GM12878 (cell line): Measurements from ENCODE around the gene MEIKIN. TPM values are rescaled to one million over a fixed set of nuclear protein-coding genes. Genes with fewer than 3 reads are reported as not detected.
"Not testable (repeated sequence)": the region's sequence is repeated elsewhere in the genome, so short reads cannot be mapped to it uniquely, and the experiment has no call there.

Source experiments
- ATAC-seq: fragments of 200-7000 bp; cut with Tn5 transposase; 3 replicates; pipeline ENCODE4 v1.9.1; 2020; ENCODE audit warnings: mild to moderate bottlenecking, moderate library complexity
- BruUV-seq: library from RNA; stranded (reverse); fragments of 400-500 nt; replicated peaks from 2 replicates; lab custom pipeline; 2021; lab: Mats Ljungman, UMichigan
- CTCF ChIA-PET: fragments of 300-600 bp; sonication (Branson Sonifier 250); formaldehyde crosslinking; extraction: SDS; loops from one replicate; lab custom pipeline; 2021; ENCODE audit warnings: inconsistent platforms; lab: Yijun Ruan, JAX
- POLR2A ChIA-PET: fragments of 350-600 bp; formaldehyde crosslinking; extraction: SDS; loops from one replicate; lab custom pipeline; 2021; ENCODE audit warnings: inconsistent platforms; lab: Charles Lee
- RAD21 ChIA-PET: fragments of 300-600 bp; sonication (Branson Sonifier 250); formaldehyde crosslinking; loops from one replicate; lab custom pipeline; 2023; ENCODE audit warnings: antibody characterized with exemption; ENCODE audit not compliant: unreplicated experiment; lab: Charles Lee
- SMC1A ChIA-PET: fragments of 300-600 bp; sonication (Branson Sonifier 250); formaldehyde crosslinking; loops from one replicate; lab custom pipeline; 2023; ENCODE audit not compliant: unreplicated experiment, uncharacterized antibody; lab: Charles Lee
- DNase-seq: peaks from one replicate; pipeline ENCODE4 v3.0.0-alpha.2; 2011; ENCODE audit warnings: low read depth, low spot score
- FAIRE-seq: peaks from 3 replicates; lab custom pipeline; 2011; peaks lifted over from hg19 to GRCh38; lab: Jason Lieb, UNC
- H2AFZ ChIP-seq: 2 replicates; pipeline ENCODE4 v1.6.0; 2011; ENCODE audit warnings: low read depth, low read length, control low read depth; ENCODE audit not compliant: control insufficient read depth
- H3K27ac ChIP-seq: 2 replicates; pipeline ENCODE4 v1.5.1; 2011; ENCODE audit warnings: control low read depth; ENCODE audit not compliant: control insufficient read depth, insufficient read depth
- H3K27me3 ChIP-seq, 2 experiments: replicated peaks in 1 of 2; 2 replicates each; pipeline versions ENCODE4 v1.6.0 to v1.6.1; 2011; ENCODE audit warnings: low read length in 1 of 2; ENCODE audit not compliant: control insufficient read depth in 2 of 2, insufficient read depth in 2 of 2
- H3K36me3 ChIP-seq, 2 experiments: 2 replicates each; pipeline ENCODE4 v1.5.1; 2011; ENCODE audit warnings: low read length in 1 of 2; ENCODE audit not compliant: control insufficient read depth in 2 of 2, insufficient read depth in 2 of 2
- H3K4me1 ChIP-seq: 2 replicates; pipeline ENCODE4 v1.6.1; 2011; ENCODE audit warnings: mild to moderate bottlenecking, low read length, moderate library complexity, mixed read lengths; ENCODE audit not compliant: control insufficient read depth, insufficient read depth
- H3K4me2 ChIP-seq: 2 replicates; pipeline ENCODE4 v1.6.0; 2011; ENCODE audit warnings: control low read depth; ENCODE audit not compliant: control insufficient read depth, insufficient read depth
- H3K4me3 ChIP-seq: fragments of 200-600 bp; sonication (generic); 2 replicates; pipeline ENCODE4 v1.5.1; 2016
- H3K79me2 ChIP-seq: 2 replicates; pipeline ENCODE4 v1.6.0; 2011; ENCODE audit warnings: low read length; ENCODE audit not compliant: control insufficient read depth, insufficient read depth
- H3K9ac ChIP-seq: 2 replicates; pipeline ENCODE4 v1.8.0; 2011; ENCODE audit warnings: low read length, control low read depth, mixed read lengths; ENCODE audit not compliant: control insufficient read depth, insufficient read depth
- H3K9me3 ChIP-seq: replicated peaks from 3 replicates; pipeline ENCODE4 v1.5.1; 2011; ENCODE audit warnings: mild to moderate bottlenecking, low read length; ENCODE audit not compliant: control insufficient read depth, insufficient read depth
- H4K20me1 ChIP-seq: 2 replicates; pipeline ENCODE4 v1.6.0; 2011; ENCODE audit not compliant: control insufficient read depth, insufficient read depth
- ASH2L ChIP-seq: fragments of 300-600, 200-600 bp; sonication (generic); IDR thresholded peaks from 2 replicates; pipeline ENCODE4 v1.6.1; 2017; ENCODE audit warnings: low read depth, mild to moderate bottlenecking, borderline replicate concordance
- GATAD2B ChIP-seq: fragments of 450-650 bp; conservative IDR thresholded peaks from 2 replicates; pipeline ENCODE4 v1.6.1; 2017; ENCODE audit warnings: low read depth, mild to moderate bottlenecking, moderate library complexity
- MYC ChIP-seq: IDR thresholded peaks from 2 replicates; pipeline ENCODE4 v1.6.1; 2011; ENCODE audit warnings: mild to moderate bottlenecking, low read length, moderate library complexity, inconsistent platforms; ENCODE audit not compliant: insufficient read depth, insufficient replicate concordance, insufficient read length, severe bottlenecking
- NKRF ChIP-seq: fragments of 450-650 bp; conservative IDR thresholded peaks from 2 replicates; pipeline ENCODE4 v1.6.1; 2017; ENCODE audit warnings: mild to moderate bottlenecking, moderate library complexity
- PAX8 ChIP-seq: fragments of 450-650 bp; IDR thresholded peaks from 2 replicates; pipeline ENCODE4 v1.6.1; 2017; ENCODE audit warnings: mild to moderate bottlenecking, moderate library complexity
- RB1 ChIP-seq: fragments of 450-650 bp; formaldehyde crosslinking; IDR thresholded peaks from 2 replicates; pipeline ENCODE4 v1.6.1; 2017; ENCODE audit warnings: mild to moderate bottlenecking, borderline replicate concordance
- SUZ12 ChIP-seq: fragments of 200-600 bp; sonication (generic); IDR thresholded peaks from one replicate; pipeline ENCODE4 v1.6.1; 2018; ENCODE audit warnings: antibody characterized with exemption, mild to moderate bottlenecking; ENCODE audit not compliant: unreplicated experiment
- ZNF24 ChIP-seq: fragments of 450-650 bp; IDR thresholded peaks from 2 replicates; pipeline ENCODE4 v1.6.1; 2017; ENCODE audit warnings: antibody characterized with exemption, mild to moderate bottlenecking
- WGBS: methylation state at CpG from one replicate; pipeline ENCODE4 v1.1.6; 2016; ENCODE audit warnings: low lambda C conversion rate; ENCODE audit not compliant: insufficient replicate concordance, insufficient coverage; ENCODE audit errors: missing lambda C conversion rate; 5-methylcytosine and 5-hydroxymethylcytosine counted together
- in situ Hi-C: fragments of 300-500 bp; cut with MboI; formaldehyde crosslinking; loops from 9 replicates; pipeline ENCODE4 v1.14.3; 2018; ENCODE audit warnings: mixed read lengths
- intact Hi-C: fragments of 100-400 bp; cut with micrococcal nuclease; formaldehyde crosslinking; loops from one replicate; pipeline ENCODE4 v1.14.2; 2022; ENCODE audit not compliant: unreplicated experiment
- polyA plus RNA-seq, 11 experiments: library from polyadenylated mRNA; depleted of rRNA in 4 of 11; unstranded in 6 of 11; stranded (reverse) in 5 of 11; fragments of >200 nt; fragmentation: Nextera tagmentation in 4 of 11; fragmentation: Illumina TruSeq in 1 of 11; extraction: Ambion mirVana in 4 of 11; extraction: Trizol in 1 of 11; gene quantifications; 1 replicate in 1 of 11; 2 replicates in 10 of 11; pipeline versions ENCODE4 v1.2.1 to v1.2.3, GENCODE V29; 2011 to 2016; ENCODE audit warnings: inconsistent platforms in 2 of 11, missing spikeins in 2 of 11, low read depth in 1 of 11
- total RNA-seq, 4 experiments: library from RNA; depleted of rRNA in 3 of 4; stranded (reverse); fragments of >200 nt in 3 of 4; fragmentation: Illumina TruSeq in 1 of 4; extraction: Trizol in 1 of 4; gene quantifications; 2 replicates each; pipeline versions ENCODE4 v1.2.1 to v1.2.3, GENCODE V29; 2013 to 2021
- TF ChIP-seq, protein P1 (sequence below): fragments of 450-650 bp; IDR thresholded peaks from 2 replicates; pipeline ENCODE4 v1.6.1; 2014; ENCODE audit warnings: mild to moderate bottlenecking
- TF ChIP-seq, protein P2 (sequence below): IDR thresholded peaks from 2 replicates; pipeline ENCODE4 v1.6.1; 2011; ENCODE audit warnings: mild to moderate bottlenecking, low read depth, low read length, moderate library complexity; ENCODE audit not compliant: insufficient replicate concordance
- TF ChIP-seq, protein P3 (sequence below): IDR thresholded peaks from 2 replicates; pipeline ENCODE4 v1.6.1; 2012; ENCODE audit warnings: low read depth, low read length, improper control_type of control experiment

MEIKIN gene
- total and polyA plus RNA-seq, 10 of the 15 experiments (the other 5 are each of a cell fraction or from before 2014, with no cell fraction given): not detected

DNA sequence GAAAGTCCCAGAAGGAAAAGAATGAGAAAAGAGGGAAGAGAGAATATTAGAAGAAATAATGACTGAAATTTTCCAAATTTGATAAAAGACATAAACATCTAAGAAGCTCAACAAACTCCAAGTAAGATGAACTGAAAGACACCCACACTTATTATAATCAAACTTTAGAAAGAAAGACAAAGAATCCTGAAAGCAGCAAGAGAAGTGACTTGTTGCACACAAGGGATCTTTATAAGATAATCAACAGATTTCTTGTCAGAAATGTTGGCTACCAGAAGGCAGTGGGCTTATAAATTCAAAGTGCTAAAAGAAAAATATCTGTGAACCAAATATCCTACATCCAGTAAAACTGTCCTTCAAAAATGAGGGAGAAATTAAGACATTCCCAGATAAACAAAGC lies 99.6 kb downstream of the MEIKIN start:
- Histone ChIP-seq H3K36me3 (no peaks in the 10 kb centered on the region), H4K20me1 (no peaks in the 10 kb centered on the region)
- FAIRE-seq (no peak), ATAC-seq (no peak)
- intact Hi-C loops: no loop called here
- in situ Hi-C loops: no loop called here
- no peak for TF ChIP-seq ASH2L
- TF ChIP-seq, protein P1, sequence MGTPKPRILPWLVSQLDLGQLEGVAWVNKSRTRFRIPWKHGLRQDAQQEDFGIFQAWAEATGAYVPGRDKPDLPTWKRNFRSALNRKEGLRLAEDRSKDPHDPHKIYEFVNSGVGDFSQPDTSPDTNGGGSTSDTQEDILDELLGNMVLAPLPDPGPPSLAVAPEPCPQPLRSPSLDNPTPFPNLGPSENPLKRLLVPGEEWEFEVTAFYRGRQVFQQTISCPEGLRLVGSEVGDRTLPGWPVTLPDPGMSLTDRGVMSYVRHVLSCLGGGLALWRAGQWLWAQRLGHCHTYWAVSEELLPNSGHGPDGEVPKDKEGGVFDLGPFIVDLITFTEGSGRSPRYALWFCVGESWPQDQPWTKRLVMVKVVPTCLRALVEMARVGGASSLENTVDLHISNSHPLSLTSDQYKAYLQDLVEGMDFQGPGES: no peak
- no peak for TF ChIP-seq MYC
- no peak for TF ChIP-seq ZNF24
- TF ChIP-seq NKRF: no peak
- TF ChIP-seq GATAD2B: no peak
- TF ChIP-seq, protein P2, sequence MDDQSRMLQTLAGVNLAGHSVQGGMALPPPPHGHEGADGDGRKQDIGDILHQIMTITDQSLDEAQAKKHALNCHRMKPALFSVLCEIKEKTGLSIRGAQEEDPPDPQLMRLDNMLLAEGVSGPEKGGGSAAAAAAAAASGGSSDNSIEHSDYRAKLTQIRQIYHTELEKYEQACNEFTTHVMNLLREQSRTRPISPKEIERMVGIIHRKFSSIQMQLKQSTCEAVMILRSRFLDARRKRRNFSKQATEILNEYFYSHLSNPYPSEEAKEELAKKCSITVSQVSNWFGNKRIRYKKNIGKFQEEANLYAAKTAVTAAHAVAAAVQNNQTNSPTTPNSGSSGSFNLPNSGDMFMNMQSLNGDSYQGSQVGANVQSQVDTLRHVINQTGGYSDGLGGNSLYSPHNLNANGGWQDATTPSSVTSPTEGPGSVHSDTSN: no peak
- TF ChIP-seq PAX8: no peak
- TF ChIP-seq, protein P3, sequence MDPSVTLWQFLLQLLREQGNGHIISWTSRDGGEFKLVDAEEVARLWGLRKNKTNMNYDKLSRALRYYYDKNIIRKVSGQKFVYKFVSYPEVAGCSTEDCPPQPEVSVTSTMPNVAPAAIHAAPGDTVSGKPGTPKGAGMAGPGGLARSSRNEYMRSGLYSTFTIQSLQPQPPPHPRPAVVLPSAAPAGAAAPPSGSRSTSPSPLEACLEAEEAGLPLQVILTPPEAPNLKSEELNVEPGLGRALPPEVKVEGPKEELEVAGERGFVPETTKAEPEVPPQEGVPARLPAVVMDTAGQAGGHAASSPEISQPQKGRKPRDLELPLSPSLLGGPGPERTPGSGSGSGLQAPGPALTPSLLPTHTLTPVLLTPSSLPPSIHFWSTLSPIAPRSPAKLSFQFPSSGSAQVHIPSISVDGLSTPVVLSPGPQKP: no peak
- no peak for TF ChIP-seq RB1
- no peak for TF ChIP-seq SUZ12
- TF ChIP-seq, all 136 proteins: peak for 0
- ChIA-PET POLR2A (interaction anchor here (0.6 kb wide), 1 partner anchor 221 kb away, joined by 3 read pairs; no protein-coding TSS in a partner anchor), CTCF (interaction anchor here (1.0 to 1.5 kb wide), 2 partner anchors 12 to 35 kb away, joined by 3 read pairs; no protein-coding TSS in a partner anchor), SMC1A (interaction anchor here (1.4 kb wide), 1 partner anchor 10 kb away, joined by 5 read pairs; no protein-coding TSS in a partner anchor), RAD21 (no interaction called here)
- DNase-seq: no peak
- no peak overlapping the region for H3K4me3 ChIP-seq
- no peak overlapping the region for H3K9ac ChIP-seq
- H2AFZ ChIP-seq: no peak overlapping the region
- H3K79me2 ChIP-seq: no peaks in the 10 kb centered on the region
- BruUV-seq: no TSS peak
- H3K4me2 ChIP-seq: no peak overlapping the region
- H3K27ac ChIP-seq: no peak overlapping the region
- H3K9me3 ChIP-seq: peaks cover 4% of the 10 kb centered on the region; the same call in 2 of the 3 replicates
- no peaks in the 10 kb centered on the region for H3K27me3 ChIP-seq
- H3K4me1 ChIP-seq: no peaks in the 10 kb centered on the region

GRCh38 chr5:131842971-131843370 lies 102.5 kb downstream of the MEIKIN start:
- H3K27me3 ChIP-seq, CTCF ChIA-PET, intact Hi-C loops, FAIRE-seq, in situ Hi-C loops, H3K9ac ChIP-seq, H2AFZ ChIP-seq, H3K9me3 ChIP-seq, H3K79me2 ChIP-seq, POLR2A ChIA-PET, H3K4me3 ChIP-seq, H3K36me3 ChIP-seq, H4K20me1 ChIP-seq, RAD21 ChIA-PET, H3K4me2 ChIP-seq, BruUV-seq, H3K4me1 ChIP-seq, H3K27ac ChIP-seq, ATAC-seq, SMC1A ChIA-PET, DNase-seq: not testable (repeated sequence)
- WGBS: 0% methylated on average over 1 of the region's 1 CpG
